Upper lobe of left lung (tissue), 4 donors: ENCODE measurements around the gene PLA2G15.

Source experiments
- CTCF ChIP-seq, 6 experiments: fragments of 450-650 bp in 4 of 6; fragments of 200-600 bp in 2 of 6; sonication (generic) in 2 of 6; IDR thresholded peaks; one replicate each; pipeline ENCODE4 v1.5.1; 2016 to 2019; ENCODE audit warnings: antibody characterized with exemption in 6 of 6
- EP300 ChIP-seq, 4 donors: sonication (generic); formaldehyde crosslinking; IDR thresholded peaks; one replicate each; pipeline ENCODE4 v1.5.1; 2017; ENCODE audit warnings: antibody characterized with exemption in 4 of 4, control low read depth in 2 of 4
- POLR2A ChIP-seq, 4 donors: fragments of 450-650 bp; IDR thresholded peaks; one replicate each; pipeline ENCODE4 v1.5.1; 2016 to 2017; ENCODE audit warnings: antibody characterized with exemption in 4 of 4, mild to moderate bottlenecking in 2 of 4
- POLR2AphosphoS5 ChIP-seq, 2 donors: sonication (generic); formaldehyde crosslinking; IDR thresholded peaks; one replicate each; pipeline ENCODE4 v1.5.1; 2017; ENCODE audit warnings: antibody characterized with exemption in 2 of 2

- peak in 1 of 4 donors; percentile 46 for TF ChIP-seq EP300 (IDR thresholded peaks at IDR 0.05)
- no peak for TF ChIP-seq CTCF (IDR thresholded peaks at IDR 0.05)
- no peak for TF ChIP-seq POLR2A (IDR thresholded peaks at IDR 0.05)
- TF ChIP-seq POLR2AphosphoS5 (IDR thresholded peaks at IDR 0.05): no peak
Measured at GRCh38 chr16:68276223-68276622, 31.1 kb downstream of the PLA2G15 start.
